NOMO-1 treated with dmso at 0.1 percent for 144 hours (cell line): Measurements from ENCODE around the gene ELAPOR2.
"Not testable (repeated sequence)": the region's sequence is repeated elsewhere in the genome, so short reads cannot be mapped to it uniquely, and the experiment has no call there.

Experiments used
- DNase-seq: peaks from one replicate; lab custom pipeline; 2025; ENCODE audit not compliant: unreplicated experiment; lab: John Stamatoyannopoulos, UW

ELAPOR2 gene

GRCh38 chr7:87048839-87049238 is 10.6 kb downstream of the ELAPOR2 start:
- DNase-seq: no peak

GRCh38 chr7:87046456-87046855 is 13.0 kb downstream of the ELAPOR2 start:
- DNase-seq: no peak

GRCh38 chr7:87044713-87045112 is 14.7 kb downstream of the ELAPOR2 start:
- not testable (repeated sequence) for DNase-seq

DNA sequence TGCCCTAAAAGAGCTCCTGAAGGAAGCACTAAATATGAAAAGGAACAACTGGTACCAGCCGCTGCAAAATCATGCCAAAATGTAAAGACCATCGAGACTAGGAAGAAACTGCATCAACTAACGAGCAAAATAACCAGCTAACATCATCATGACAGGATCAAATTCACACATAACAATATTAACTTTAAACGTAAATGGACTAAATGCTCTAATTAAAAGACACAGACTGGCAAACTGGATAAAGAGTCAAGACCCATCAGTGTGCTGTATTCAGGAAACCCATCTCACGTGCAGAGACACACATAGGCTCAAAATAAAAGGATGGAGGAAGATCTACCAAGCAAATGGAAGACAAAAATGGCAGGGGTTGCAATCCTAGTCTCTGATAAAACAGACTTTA is 17.9 kb downstream of the ELAPOR2 start:
- not testable (repeated sequence) for DNase-seq

GRCh38 chr7:87039691-87040299 is 19.7 kb downstream of the ELAPOR2 start:
- DNase-seq: not testable (repeated sequence)

DNA sequence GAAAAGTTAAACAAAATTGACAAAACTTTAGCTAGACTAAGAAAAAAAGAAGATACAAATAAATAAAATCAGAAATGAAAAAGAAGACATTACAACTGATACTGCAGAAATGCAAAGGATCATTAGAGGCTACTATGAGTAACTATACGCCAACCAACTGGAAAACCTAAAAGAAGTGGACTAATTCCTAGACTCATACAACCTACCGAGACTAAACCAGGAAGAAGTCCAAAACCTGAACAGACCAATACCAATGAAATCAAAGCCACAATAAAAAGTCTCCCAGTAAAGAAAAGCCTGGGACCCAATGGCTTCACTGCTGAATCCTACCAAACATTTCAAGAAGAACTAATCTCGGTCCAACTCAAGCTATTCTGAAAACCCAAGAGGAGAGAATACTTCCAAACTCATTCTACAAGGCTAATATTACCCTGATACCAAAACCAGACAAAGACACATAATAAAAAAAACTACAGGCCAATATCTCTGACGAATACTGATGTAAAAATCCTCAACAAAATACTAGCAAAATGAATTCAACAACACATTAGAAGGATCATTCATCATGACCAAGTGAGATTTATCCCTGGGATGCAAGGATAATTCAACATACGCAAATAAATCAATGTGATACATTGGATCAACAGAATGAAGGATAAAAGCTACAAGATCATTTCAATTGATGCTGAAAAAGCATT is 20.3 kb downstream of the ELAPOR2 start:
- no peak for DNase-seq

- no peak for DNase-seq
Measured at GRCh38 chr7:87036985-87037384, 22.5 kb downstream of the ELAPOR2 start.

- no peak for DNase-seq
Measured at GRCh38 chr7:87032604-87033339, 26.7 kb downstream of the ELAPOR2 start.

DNA sequence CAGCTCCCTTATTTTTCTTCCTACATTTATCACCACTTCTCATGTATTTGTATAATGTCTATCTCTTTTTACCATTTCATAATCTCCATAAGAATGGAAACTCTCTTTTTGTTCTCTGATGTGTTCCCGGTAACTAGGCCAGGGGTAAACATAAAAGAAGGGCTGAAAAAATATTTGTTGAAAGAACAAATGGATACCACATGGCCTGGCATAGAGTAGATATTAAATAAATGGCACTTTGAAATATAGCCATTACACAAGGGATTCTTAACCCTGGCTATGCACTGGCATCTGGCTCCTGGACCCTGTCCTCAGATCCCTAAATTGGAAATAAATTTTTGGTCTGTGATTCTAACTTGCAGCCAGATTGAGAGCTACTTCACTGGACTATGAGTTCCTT is 30.4 kb downstream of the ELAPOR2 start:
- DNase-seq: no peak

DNA sequence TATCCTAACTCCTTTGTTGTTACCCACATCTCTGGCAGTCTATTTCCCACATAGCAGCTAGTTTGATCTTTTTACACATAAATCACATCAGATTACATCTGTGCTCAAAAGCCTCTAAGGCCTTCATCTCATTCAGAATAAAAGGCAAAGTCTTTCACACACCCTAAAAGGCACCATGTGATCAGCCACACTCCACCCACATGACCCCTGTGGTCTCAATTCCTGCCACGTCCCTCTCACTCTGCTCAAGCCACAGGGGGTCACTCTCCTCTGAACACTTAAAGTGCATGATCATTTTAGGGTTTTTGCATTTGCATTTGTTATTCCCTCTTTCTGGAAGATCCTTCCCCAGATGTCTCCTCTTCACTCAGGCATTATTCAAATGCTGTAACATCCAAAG is 30.8 kb downstream of the ELAPOR2 start:
- DNase-seq: no peak

DNA sequence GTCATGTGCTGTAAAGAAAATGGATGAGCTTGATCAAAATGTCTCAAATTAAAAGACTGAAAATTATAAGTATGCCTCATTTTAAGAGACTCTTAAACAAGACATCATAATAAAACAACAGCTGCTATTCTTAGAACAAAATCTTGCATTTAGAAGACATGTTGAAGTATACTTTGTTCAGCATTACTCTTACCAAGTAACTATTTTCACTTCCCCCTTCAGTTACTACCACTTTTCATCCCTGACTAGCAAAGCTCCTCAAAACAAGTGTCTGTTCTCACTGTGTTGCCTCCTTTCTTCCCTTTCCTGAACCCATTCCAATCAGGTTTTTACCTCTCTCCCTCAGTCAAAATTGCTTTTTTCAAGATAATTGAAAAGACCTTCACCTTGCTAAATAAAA is 31.6 kb downstream of the ELAPOR2 start:
- no peak for DNase-seq

DNA sequence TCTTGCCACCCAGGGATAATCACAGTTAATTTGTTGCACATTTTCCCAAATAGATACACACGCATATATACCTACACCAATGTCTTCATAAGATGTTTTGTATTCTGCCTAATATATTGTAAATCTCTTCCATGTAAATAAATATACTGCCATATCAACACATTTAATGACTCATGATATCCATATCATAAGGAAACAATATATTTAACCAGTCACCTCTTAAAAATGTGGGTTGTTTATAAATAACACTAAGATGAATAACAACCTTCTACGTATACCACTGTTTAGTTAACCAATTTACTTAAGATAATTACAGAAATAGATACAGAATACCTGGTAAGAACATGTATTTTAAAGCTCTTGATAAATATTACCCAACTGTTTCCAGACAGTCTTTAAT is 38.2 kb downstream of the ELAPOR2 start:
- no peak for DNase-seq

DNA sequence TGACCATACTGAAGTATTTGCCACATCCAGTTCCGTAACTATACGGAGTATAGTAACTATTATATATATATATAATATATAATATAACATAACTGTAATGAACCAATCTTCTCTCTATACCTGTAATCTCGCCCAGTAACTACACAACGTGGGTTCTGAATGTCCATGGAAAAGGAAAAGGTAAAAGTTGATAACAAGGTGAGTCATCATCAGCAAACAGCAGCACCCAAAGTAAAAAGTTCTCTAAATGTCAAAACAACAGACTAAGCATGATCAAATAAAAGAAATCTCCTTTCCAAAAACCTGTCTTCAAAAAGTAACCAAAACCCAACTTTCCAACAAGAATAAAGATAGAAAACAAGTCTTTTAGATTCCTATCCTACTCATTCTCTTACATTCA is 42.8 kb downstream of the ELAPOR2 start:
- no peak for DNase-seq

DNA sequence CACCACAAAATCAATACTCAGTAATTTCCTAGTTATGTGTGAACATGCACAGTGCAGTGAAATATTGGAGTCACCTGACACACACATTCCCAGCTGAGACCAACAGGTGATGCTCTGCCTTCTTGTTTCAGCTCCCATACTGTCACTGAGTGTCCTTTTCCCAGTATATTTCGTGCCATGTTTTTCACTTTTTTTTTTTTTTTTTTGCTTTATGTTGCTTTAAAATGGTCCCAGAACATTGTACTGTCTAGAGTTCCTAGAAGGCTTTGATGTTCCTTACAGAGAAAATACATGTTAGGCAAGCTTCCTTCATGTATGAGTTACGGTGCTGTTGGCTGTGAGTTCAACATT is 45.6 kb downstream of the ELAPOR2 start:
- DNase-seq: no peak

DNA sequence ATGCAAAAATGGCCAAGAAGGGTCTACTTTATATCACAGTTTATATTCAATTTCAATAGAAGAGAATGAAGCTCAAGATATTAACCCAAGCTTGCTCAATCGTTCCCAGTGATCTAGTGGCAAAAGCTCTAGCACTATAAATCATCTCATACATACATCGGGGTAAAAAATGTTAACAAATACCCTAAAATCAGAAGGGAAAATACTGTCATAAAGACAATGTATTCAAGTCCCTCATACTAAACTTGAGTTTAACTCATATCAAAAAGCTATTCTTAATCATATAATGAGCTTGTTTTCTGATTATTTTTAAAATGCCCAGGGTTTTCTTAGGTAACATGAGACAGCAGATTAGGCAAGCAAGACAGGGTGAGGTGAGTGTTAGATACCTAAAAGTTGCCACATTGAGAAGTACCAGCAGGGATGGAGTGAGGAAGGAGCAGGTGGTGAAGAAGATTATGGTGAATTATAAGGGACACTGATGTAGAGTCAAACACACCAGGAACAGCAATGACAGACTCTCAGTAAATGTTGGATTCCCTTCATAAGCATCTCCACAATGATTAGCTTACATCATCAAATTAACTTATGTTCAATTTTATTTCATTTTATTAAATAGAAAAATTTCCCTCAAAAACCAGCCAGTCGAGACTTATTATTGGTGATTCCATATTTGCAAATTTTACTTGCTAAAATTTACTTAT is 46.2 kb downstream of the ELAPOR2 start:
- no peak for DNase-seq
